ENCODE data around the gene FLRT2.

DNA sequence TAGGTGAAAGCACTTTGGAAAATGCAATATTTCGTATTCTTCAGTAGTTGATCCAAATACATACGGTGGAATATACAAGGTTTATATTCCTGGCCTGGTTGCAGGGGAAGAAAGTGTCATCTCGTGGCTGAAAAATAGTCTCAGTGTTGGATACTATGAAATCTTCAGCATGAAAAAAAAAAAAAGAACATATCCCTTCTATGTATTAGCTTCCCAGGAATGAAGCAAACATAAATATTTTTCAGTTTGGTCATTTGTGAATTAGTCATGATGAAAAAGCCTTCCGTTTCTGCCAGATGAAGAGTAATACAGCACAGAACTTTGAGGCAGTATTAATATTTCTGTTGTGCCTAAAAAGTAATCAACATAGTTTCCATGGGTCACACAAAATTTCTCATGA is 36.7 kb downstream of the FLRT2 start:
- TF ChIP-seq, protein P1, sequence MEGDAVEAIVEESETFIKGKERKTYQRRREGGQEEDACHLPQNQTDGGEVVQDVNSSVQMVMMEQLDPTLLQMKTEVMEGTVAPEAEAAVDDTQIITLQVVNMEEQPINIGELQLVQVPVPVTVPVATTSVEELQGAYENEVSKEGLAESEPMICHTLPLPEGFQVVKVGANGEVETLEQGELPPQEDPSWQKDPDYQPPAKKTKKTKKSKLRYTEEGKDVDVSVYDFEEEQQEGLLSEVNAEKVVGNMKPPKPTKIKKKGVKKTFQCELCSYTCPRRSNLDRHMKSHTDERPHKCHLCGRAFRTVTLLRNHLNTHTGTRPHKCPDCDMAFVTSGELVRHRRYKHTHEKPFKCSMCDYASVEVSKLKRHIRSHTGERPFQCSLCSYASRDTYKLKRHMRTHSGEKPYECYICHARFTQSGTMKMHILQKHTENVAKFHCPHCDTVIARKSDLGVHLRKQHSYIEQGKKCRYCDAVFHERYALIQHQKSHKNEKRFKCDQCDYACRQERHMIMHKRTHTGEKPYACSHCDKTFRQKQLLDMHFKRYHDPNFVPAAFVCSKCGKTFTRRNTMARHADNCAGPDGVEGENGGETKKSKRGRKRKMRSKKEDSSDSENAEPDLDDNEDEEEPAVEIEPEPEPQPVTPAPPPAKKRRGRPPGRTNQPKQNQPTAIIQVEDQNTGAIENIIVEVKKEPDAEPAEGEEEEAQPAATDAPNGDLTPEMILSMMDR (IDR thresholded peaks at IDR 0.05): no peak
- no peak for TF ChIP-seq POLR2AphosphoS5 (IDR thresholded peaks at IDR 0.05)
